Fibroblast of skin of right biceps (primary cell): ENCODE data around the gene DAB2IP.
"Not testable (repeated sequence)": the region's sequence is repeated elsewhere in the genome, so short reads cannot be mapped to it uniquely, and the experiment has no call there.

Source experiments
- DNase-seq: peaks from one replicate; pipeline ENCODE4 v3.0.0-alpha.2; 2013

DAB2IP gene

DNA sequence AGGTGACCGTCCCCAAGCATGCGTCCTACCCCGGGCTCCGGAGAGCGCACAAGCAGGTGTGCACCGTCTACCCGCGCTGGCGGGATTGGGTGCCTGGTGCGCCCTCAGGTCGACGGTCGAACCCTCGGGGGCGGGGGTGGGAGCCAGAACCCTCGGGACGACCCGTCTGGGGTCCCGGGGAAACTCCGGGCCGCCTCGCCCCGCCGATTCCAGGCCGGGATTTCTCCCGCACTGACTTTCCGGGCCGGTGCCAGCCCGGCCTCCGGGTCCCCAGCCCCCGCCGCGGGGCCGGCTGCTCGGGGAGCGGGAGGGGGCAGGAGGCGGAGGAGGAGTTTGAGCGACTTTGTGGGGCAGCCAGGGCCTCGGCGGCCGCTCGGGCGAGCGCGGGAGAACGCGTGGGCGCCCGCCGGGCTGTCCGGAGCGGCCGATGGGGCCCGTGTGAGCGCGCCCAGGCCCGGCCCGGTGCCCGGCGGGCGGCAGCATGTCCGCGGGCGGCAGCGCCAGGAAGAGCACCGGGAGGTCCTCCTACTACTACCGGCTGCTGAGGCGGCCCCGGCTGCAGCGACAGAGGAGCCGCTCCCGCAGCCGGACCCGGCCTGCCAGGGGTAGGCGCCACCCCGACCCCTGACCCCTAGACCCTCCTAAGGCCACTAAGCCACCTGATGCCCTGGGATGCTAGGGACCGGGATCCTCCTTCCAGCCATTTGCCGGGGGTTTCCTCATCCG is at the start of gene DAB2IP:
Gene DAB2IP, plus strand, starts transcription at position 340 of the 726 bp plus-strand sequence. Its CDS starts 142 bp downstream, at position 482.
- DNase-seq, result peak; percentile 62

GRCh38 chr9:121603028-121603427 is 48.4 kb upstream of the DAB2IP start:
- DNase-seq, result no peak

DNA sequence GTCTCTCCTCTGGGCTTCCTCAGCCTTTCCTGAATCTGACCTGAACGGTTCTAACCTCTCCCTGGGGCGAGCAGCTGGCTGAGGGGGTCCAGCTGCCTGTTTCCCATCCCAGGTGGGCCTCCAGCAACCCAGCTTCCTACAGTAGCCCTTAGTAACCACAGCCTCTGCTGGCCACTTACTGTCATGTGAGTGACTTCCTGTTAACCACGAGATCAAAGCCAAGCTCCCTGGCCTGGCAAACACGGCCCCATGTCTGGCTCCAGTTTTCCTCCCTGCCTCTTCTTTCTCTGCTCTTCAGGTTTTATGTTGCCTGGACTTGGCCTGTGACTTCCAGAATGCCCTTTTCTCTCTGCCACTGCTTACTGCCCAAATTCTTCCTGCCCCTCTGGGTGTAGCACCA is 47.2 kb upstream of the DAB2IP start:
- no peak for DNase-seq

- DNase-seq, result no peak
Observed at GRCh38 chr9:121604654-121605053, 46.8 kb upstream of the DAB2IP start.

DNA sequence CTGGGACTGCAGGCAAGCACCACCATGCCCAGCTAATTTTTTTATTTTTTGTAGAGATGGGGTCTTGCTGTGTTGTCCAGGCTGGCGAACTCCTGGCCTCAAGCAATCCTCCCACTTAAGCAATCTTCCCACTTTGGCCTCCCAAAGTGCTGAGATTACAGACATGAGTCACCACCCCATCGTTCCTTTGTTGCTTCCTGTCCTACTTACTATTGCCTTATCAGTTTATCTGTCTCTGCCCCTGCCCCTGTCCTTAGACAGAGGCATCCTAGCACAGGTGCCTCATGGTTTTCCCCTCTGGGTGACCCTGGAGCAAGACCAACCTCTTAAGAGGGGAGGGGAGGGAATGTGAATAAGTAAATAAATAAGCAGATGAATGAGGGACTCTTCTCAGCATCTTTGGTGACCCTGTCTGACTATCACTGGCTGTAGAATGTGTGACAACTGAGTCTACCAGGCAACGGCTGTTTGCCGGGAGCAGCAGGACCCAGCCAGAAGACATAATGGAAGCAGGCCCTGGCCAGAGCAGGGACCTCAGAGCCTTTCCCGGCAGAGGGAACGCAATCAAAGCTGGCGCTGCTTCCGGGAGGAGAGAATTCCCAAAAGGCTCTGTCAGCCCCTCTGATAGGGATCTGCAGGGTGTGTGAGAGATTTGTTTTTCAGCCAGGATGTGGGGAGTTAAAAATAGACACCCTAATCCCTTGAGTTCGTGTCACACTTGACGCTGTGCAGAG is 43.8 kb upstream of the DAB2IP start:
- DNase-seq, result peak; percentile 79

- DNase-seq, result no peak
Observed at GRCh38 chr9:121608168-121608853, 43.1 kb upstream of the DAB2IP start.

- DNase-seq, result peak; percentile 86
Observed at GRCh38 chr9:121609822-121610637, 41.4 kb upstream of the DAB2IP start.

- DNase-seq, result no peak
Observed at GRCh38 chr9:121610638-121610953, 40.8 kb upstream of the DAB2IP start.

- DNase-seq, result no peak
Observed at GRCh38 chr9:121612511-121612998, 38.9 kb upstream of the DAB2IP start.

GRCh38 chr9:121613009-121613752 is 38.3 kb upstream of the DAB2IP start:
- DNase-seq, result peak; percentile 27

- no peak for DNase-seq
Observed at GRCh38 chr9:121616123-121616755, 35.2 kb upstream of the DAB2IP start.

GRCh38 chr9:121618504-121618903 is 32.9 kb upstream of the DAB2IP start:
- no peak for DNase-seq

DNA sequence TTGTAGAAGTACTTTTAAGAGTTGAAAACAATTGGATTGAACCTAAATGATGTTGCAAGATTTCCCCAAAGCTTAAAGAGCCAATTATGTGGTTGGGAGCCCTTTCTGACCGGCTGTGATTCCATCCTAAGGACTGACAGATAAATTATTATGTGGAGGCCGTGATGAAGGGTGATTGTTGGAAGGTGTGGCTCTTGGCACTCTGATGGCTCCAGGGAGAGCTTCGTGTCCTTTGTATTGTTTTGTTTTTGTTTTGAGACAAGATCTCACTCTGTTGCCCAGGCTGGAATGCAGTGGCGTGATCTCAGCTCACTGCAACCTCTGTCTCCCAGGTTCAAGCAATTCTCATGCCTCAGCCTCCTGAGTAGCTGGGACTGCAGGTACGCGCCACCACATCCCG is 32.5 kb upstream of the DAB2IP start:
- not testable (repeated sequence) for DNase-seq

DNA sequence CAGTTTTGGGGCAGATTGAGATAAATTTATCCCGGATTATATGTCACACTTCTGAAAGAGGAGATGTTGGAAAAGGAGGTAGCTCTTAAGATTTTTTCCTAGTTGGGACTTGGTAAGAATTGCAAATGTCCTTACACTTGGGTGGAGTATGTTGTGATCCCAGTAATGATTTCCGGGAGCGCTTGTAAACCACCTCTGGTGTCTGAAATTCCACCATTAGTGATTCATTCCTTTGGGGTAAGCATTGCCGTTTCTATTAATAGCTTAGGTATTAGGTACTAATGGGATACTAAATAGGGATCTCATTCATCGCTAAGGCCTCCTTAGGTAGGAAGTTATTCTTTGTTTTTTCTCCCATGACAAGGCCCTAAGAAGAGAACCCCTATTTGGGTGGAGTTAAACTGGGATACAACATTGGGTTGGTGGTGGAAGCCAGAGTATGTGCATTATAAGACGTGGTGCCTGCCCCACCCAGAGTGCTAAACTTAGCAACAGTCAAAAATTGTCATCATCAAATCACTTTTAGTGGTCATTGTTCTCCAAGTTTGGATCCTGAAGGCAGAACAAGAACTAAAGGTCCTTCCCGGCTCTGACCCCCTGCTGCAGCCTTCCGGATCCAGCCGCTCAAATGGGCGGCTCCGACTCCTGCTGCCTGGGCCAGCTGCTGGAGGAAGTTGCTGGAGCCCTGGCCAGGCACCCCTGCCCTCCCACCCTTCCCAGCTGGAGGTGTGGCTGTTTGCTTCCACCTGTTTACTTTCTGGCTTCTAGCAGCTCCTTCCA is 31.7 kb upstream of the DAB2IP start:
- DNase-seq, result no peak

DNA sequence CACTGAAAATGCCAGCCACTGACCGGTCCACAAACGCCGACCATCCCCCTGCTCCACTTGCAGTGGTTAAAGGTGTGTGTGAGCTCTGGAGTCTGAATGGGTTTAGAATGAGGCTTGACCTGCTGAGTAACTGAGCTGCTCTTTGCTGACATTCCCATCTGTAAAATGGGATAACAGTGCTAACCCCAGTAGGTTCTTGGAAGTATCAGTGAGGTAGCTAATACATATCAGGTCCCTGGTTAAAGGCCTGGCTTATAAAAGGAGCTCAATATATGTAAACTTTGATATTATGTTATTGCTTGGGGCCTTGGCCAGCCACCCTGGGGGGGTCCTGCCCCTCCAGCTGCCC is 31.1 kb upstream of the DAB2IP start:
- no peak for DNase-seq

- DNase-seq, result peak; percentile 38
Observed at GRCh38 chr9:121620777-121621449, 30.5 kb upstream of the DAB2IP start.

GRCh38 chr9:121622387-121623203 is 28.8 kb upstream of the DAB2IP start:
- no peak for DNase-seq

DNA sequence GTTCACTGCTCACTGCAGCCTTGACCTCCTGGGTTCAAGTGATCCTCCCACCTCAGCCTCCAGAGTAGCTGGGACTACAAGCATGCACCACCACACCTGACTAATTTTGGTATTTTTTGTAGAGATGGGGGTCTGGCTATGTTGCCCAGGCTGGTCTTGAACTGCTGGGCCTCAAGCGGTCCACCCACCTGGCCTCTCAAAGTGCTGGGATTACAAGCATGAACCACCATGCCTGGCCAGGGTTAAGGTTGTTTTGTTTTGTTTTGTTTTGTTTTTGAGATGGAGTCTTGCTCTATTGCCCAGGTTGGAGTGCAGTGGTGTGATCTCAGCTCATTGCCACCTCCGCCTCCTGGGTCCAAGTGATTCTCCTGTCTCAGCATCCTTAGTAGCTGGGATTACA is 28.0 kb upstream of the DAB2IP start:
- DNase-seq, result not testable (repeated sequence)

DNA sequence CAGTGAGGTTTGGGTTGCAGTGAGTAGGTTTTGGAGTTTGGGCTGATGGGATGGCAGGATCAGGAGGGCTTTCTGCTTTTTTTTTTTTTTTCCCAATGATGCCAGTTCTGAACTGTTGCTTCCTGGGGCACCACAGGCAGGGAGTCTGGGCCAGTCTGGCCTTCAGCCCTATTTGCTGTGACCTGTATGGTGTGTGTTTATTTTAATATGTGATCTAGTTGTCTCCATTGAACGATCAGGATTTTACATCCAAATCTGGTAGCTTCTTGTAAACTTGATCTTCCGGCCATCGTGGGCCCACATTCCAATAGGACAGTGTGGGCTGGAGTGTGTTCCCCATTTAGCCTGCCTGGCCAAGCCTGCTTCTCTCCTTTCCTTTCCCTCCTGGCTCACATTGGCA is 25.8 kb upstream of the DAB2IP start:
- DNase-seq, result no peak
